ENCODE results near the gene NCOA4.

DNA sequence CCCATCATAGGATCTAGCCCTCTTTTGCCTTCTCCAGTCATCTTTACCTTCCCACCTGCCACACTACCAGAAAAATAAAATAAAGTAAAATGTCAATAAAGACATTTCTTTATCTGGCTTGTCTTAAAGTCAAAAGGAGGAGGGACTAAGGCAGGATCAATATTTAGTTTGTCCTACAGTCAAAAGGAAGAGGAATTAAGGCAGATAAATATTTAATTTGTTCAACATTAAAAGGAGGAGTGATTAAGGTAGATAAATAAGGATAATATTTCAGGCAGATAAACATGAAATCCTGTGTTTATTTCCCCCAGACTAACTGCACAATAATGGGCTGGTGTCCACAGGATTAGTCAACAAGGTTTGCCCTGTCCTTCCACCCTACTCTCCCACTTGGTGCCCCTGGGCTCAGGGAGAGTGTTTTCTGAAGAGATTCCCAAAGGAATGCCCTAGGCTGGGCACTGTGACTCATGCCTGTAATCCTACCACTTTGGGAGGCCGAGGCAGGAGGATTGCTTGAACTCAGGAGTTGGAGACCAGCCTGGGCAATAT lies 33.9 kb upstream of the NCOA4 start:
- TF ChIP-seq, protein P1, sequence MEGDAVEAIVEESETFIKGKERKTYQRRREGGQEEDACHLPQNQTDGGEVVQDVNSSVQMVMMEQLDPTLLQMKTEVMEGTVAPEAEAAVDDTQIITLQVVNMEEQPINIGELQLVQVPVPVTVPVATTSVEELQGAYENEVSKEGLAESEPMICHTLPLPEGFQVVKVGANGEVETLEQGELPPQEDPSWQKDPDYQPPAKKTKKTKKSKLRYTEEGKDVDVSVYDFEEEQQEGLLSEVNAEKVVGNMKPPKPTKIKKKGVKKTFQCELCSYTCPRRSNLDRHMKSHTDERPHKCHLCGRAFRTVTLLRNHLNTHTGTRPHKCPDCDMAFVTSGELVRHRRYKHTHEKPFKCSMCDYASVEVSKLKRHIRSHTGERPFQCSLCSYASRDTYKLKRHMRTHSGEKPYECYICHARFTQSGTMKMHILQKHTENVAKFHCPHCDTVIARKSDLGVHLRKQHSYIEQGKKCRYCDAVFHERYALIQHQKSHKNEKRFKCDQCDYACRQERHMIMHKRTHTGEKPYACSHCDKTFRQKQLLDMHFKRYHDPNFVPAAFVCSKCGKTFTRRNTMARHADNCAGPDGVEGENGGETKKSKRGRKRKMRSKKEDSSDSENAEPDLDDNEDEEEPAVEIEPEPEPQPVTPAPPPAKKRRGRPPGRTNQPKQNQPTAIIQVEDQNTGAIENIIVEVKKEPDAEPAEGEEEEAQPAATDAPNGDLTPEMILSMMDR (conservative IDR thresholded peaks at IDR 0.05; ENCODE audit: low read depth, low read length) = no peak
- no peak for TF ChIP-seq EZH2 (IDR thresholded peaks at IDR 0.05; ENCODE audit: borderline replicate concordance, low read depth, low read length, poor library complexity, severe bottlenecking)
